HG03025 (cell line): ENCODE results near the gene HPSE2.

Experiments
- ATAC-seq: cut with Tn5 transposase; IDR thresholded peaks from one replicate; pipeline ENCODE4 v1.9.1; 2021; ENCODE audit warnings: mild to moderate bottlenecking, moderate library complexity; ENCODE audit not compliant: unreplicated experiment, low FRiP score

HPSE2 gene

DNA sequence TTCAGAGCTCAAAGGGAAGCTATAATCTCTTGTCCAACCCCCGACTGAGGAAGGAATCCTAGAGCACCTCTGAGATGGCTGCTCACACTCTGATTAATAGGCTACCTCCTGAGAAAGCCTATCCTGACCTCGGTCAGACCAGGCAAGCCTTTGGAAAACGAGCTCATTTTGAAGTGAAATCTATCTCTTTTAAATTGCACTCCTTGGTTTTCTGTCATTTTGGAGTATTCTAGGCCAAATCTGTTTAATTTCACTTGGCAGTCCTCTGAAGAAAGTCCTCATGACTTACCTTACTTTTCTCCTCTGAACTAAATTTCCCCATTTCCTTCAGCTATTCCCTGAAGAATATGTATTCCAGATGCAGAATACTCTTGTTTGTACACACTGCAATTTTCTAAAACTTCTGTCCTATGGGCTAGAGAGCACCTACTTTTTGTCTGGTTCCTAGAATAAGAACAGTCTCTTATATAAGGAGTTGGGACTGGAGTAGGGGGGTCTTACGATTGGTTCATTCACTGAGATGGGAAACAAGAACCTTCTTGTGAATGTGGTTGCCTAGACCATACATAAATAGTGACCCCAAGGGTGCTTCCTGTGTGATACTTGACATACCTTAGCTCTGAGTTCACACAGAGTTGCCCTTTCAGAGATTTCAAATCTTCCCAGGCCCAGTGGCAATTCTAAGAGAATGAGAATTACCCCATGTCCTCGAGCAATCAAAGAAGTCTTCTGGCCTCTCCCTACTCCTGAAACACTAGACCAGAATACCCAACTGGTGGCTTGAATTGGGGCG, 757.0 kb downstream of the HPSE2 start:
- ATAC-seq = no peak

DNA sequence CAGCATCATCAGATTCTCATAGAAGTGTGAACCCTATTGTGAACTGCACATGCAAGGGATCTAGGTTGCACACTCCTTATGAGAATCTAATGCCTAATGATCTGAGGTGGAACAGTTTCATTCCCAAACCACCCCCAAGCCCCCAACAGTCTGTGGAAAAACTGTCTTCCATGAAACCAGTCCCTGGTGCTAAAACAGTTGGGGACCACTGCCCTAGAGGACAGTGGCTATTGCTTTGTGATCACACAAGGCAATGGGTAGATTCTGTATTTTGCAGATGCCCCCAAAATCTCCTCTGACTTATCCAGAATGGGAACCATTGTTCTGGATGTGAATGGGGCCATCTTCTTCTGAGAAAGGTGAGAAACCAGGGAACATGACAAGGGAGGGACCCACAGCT, 757.8 kb downstream of the HPSE2 start:
- no peak for ATAC-seq

DNA sequence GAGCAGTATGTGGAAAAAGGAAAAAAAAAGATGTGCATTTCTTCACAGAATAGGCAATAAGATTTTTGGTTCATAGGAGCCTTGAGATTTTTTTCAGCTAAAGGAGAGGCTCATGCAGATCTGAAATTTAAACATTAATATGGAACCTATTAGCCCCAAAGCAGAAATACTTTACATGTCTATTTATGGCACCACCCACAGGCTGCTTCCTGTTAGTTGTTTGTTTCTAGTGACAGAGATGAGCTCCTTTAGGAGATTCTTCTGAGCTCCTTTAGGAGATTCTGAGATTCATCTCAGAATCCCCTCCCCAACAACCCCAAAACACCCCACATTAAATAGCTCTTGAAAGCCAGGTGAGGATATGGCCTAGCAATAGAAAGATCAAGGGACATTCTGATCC, 761.0 kb downstream of the HPSE2 start:
- peak; percentile 59 for ATAC-seq

DNA sequence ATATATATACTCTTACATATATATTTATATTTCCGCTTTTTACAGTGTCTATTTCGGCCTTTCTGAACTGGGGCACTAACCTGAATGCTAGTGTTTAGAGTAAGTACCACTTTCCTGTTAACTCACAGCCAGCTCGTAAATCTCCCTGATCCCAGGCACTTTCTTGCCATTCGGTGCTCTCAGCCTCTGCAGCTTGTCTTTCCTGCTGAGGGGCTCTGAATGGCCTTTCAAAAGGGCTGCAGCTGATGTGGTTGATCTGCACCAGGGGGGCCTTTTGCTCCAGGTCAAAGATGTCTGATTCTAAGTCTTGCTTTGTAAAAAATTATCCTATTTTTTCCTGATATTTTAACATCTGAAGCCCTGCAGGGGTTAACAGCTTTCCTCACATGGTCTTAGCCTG, 763.5 kb downstream of the HPSE2 start:
- no peak for ATAC-seq

DNA sequence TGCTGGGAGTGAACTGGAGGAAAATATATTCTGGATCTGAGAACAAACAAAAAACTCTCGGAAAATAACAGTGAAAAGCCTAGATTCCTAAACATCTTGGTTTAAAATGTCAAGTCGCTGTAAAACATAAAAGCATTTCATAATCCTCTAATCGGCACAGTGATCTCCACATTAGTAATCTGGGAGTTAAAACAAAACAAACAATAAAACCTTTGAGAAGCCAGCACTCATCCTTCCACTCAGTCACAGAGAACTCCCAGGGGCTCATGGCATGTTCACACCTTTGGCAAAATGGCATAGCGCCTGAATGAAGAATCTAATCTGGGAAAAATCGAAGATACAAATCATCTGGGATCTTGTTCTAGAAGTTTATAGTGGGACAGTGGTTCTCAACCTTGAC, 764.8 kb downstream of the HPSE2 start:
- ATAC-seq = no peak

DNA sequence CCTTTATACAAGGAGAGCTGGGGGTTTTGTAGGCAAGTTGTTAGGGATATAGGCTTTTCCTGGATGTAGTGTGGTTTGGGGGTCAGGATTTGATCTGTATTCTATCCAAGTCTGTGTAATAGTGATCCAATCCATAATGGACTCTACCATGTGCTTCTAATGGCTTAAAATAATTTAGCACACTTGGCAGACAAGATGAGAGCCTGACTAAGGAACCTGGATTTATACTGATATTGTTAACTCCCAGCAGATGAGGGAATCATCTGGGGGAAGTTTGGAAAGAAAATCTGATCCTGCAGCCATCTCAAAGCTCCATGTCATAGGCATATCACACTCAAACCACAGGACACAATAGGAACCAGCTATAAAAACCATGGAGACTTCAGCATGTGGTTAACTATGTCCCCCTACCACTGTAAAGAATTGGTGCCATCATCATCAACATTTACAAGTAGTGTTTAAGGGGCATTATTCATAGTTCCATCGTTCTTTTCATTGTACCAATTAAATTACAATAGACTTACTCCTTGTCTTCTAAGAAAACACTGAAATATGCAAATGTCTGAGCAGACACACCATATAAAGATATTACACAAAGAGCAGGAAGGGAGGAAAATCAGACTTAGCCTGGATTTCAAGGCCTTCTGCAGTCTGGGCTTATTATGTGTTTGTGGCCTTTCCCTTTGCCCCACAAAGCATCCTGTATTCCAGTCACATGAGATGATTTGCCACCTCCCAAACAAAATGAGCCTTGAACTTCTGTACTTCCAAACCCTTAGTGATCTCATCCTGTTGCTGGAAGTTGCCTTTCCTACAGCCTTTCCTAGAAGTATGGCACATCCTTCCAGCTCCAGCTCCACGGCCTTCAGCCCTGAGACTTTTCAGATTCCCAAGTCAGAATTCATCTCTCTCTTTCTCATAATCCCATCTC, 766.4 kb downstream of the HPSE2 start:
- ATAC-seq = no peak

DNA sequence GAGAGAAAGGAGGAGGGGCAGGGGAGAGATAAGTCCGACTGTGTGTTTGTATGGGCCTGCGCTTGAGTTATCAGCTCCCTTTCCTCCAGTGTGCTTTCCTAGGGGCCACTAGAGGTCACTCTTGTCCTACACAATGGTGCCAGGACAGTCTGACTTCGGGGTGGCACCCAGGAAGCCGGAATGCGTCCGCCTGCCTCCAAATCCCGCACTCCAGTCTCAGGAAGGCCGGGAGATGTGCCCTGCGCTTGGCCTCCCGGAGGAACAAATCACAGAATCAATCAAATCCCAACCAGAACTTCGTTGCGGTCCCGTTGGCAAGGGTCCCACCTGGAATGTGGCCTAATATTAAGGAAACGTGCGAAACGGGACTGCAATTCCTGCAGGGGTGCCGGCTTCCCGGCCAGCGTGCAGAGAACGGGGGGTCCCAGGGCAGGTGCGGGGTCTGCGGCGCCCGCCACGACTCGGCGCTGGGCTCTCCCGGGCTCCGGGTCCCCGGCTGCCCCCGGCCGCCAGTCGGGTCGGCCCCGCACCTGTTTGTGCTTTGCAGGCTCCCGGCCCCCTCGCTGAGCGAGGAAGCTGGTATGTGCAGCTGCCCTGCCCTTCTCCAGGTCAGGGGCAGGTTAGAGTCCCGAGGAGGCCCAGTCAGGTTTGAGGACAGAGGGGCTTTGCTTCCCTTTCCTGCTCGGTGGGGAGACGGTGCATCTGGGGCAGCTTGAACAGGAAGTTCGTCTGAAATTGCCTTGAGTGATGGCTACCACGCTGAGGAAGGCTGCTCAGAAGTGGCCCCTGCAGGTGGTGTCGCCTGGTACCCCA, 767.9 kb downstream of the HPSE2 start:
- peak; percentile 94 for ATAC-seq

DNA sequence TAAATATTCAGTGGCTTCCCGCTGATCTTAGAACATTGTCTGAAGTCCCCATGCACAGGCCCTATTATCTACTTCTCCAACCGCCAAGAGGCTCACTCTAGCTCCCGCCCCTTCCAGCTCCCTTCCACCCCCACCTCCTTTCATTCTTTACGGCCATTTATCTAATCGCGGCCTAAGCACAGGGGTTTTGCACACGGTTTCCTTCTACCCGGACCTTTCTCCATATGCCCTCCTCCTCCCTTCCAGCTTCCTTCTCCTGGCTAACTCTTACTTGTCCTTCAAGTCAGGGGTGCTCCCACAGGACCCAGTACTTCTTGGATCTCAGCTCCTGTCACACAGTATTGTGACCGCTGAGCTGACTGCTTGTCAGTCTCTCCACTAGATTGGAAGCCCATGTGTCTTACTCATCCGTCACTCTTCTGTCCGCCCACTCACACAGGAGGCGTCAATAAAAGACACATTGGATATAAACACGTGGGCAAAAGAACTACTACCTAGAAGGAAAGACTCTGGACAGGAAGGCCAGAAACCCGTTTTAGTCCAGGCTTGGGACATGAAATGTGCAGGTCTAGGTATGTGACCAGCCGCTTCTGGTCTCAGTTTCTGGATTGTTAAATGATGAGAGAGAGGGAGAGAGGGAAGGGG, 768.7 kb downstream of the HPSE2 start:
- ATAC-seq = no peak

DNA sequence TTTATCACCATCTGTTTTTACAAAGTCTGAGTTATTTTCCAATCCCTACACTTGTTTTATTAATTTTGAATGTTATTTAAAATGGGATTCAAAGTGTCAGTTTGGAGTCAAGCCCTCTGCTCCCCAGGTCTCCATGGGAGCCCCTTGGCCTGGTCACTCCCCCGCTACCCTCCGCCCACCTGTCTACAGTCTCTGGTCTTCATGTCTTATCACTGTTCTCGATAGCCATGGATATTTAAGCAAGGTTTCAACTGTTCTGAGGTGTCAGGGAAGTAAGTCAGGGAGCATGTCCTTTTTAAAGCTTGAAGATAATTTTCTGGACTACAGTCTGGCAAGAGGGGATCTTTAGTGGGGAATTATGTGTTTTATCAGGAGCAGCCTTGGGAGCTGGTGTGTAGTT, 769.8 kb downstream of the HPSE2 start:
- no peak for ATAC-seq

DNA sequence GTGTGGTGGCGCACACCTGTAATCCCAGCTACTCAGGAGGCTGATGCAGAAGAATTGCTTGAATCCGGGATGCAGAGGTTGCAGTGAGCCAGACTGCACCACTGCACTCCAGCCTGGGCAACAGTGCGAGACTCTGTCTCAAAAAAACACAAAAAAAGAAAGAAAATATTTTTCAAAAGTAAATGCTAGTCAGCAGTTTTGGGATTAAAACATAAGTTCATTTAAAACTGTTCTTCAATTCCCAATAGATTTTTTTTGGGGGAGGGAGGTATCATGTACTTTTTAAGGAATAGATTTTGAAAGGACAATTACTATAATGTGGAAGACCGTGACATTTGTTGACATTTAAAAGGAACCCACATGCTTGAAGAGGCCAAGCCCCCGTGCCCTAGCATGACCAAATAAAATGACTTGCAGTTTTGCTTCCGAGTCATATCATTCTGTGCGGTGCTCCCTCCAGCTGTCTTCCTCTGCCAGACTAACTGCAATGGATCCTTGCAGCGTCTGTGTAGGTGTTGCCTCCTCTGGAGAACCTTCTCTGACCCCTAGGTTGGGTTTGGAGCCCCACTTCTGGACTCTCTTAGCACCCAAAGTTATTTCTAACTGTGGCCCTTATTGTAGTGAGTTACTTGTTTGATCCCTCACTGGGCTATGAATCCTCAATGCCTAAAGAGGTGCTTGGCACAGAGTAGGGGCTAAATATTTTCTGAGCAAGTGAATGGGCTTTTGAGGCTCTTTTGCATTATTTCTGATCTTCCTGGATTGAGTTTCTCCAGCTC, 771.5 kb downstream of the HPSE2 start:
- no peak for ATAC-seq

DNA sequence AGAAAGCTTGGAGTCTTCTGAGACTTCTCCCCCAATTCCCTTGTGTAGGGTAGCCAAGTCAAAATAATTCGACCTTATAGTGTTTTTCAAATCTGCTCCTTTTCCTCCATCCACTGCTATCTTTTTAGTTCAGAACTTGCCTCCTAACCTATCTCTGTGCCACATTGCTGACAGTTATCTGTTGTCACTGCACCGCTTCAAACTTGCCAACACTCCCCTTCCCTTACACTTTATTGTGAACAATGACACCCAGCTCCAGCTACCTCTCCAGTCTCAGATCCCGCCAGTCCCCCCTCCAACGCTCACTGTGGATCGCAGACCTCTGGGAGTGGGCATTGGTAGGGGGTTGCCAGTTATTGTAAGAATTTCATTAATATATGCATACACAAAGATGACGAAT, 772.6 kb downstream of the HPSE2 start:
- ATAC-seq = no peak

DNA sequence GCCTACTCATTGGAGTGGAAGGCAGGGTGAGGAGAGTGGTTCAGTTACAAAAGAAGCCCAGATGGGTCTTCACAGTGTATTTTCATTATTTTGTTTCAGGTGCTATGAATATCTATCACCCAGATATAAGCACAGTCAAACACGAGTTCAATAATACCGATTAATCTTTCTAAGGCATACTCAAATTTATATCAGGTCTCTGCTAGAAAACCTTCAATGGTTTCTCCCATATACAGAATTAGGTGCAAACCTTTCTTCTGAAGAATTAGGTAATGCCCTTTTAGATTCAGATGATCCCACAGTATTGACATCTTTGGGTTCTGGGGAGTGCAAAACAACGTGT, 774.2 kb downstream of the HPSE2 start:
- ATAC-seq = no peak

DNA sequence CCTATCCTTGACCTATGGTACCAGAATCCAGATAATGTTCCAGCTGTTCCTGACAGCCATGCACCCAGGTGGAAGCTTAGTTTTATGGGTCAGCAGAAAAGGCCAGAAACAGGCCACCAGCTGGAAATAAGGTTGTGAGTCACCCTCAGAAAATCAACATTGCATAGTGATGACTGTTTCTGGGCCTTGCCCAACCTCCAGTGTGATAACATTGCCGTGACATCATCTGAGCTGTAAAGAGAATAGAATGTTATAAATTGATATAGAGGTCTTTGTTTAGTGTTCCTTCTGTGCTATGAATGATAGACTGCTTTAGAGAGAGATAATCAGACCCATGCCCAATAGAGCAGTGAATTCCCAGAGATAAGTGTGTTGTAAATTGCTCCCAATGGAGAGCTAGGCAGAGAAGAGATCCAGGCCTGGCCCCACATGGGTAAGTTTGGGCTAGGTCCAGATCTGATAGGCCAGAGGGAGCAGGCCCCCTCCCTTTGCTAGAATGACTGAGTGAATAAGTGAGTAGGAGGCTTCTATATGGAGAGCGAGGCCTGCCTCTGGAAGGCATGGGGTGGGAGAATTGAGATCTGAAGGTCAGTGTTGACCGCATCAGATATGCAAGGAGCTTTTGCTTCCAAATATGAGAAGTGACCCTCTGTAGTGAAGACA, 774.7 kb downstream of the HPSE2 start:
- no peak for ATAC-seq

DNA sequence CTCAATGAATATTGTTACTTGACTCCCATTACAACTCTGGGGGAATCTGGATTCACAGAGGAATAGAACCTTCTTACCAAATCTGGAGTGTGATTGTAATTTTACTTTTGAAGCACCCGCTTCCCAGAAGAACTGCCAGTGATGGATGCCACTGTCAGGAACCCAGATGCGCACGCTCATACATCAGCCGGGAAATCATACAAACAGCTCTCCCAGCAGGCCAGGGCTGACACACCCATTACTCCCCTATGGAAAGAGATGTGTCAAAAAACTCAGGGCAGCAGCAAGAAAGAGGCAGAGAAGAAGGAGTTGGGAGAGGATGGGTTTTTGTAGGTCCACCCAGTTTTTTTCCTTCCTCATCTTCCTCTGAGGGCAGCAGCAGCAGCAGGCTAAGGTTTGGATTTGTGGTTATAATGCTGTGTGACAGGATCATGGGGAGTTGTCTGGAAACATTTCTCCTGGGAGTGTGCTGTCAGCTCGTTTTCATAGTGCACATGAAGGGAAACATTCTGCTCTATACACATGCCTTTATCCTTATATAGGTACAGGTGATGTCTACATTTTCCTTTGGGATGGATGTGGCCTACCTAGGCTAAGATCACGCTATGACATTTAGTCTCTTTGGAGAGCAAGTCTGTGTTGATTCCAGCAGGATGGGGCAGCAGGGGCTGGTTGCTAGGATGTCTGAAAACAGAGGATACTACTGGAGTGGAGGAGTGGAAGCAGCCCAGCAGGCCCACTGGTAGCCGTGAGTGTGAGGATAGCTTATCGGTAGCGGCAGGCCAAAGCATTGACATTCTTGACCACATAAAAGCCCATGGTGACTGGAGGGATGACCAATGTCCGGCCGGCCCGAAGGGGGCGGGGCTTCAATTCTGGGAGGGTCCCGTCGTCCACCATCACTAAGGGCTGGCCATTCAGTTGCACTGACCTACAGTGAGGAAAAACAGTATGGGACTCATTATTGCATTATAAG, 776.6 kb downstream of the HPSE2 start:
- ATAC-seq = no peak

DNA sequence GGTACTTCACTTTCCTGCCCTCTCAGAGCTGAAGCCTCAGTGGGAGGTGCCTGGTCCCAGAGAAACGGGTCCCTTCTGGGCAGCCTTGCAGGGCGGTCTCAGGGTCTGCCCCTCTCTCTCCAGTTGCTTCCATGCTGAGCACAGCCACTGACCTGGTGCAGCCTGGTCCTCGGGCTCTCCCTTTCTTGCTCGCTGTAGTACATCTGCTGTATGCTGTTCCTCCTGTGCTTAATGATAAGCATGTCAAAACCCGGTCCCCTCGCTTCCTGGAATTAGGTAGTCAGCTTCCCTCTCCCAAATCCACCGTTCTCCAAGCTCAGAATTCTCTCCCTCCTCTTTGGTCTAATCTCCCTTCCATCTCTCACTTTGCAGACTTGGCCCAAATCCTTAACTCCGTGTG, 777.9 kb downstream of the HPSE2 start:
- ATAC-seq = no peak

DNA sequence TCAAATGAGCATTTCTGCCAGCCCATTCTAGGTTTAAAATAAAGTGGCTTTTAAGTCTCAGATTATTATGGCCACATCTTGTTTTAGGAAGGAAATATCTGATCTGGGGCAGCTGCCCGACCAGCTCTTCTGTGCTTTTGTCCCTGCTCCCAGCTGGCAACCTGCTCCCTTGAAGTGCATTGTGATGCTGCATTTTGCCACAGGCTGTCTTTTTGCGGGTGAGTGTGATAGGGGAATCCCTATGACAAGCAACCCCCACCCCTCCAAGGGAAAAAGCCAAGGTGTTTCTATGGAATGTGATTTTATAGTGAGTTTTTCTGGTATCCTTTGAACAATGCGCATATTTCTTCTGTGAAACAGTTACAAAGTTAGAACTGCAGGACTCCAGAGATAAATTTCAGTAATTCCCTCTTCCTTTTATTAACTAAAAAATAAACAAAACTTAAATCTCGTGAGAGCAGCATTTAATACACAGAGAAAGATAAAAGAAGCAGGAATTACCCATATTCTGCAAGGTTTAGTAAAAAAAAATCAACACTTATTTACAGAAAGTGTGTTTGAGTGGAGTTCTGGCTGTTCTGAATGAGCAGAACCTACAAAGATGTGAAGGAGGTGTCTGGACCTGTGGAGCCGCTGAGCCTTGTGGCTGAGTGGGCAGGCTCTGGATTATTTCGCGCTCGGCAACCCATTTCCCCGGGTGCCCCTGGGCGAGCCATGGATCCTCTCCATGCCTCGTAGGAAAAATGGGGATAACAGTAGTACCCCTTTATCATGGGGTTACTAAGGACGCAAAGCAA, 778.8 kb downstream of the HPSE2 start:
- ATAC-seq = no peak

DNA sequence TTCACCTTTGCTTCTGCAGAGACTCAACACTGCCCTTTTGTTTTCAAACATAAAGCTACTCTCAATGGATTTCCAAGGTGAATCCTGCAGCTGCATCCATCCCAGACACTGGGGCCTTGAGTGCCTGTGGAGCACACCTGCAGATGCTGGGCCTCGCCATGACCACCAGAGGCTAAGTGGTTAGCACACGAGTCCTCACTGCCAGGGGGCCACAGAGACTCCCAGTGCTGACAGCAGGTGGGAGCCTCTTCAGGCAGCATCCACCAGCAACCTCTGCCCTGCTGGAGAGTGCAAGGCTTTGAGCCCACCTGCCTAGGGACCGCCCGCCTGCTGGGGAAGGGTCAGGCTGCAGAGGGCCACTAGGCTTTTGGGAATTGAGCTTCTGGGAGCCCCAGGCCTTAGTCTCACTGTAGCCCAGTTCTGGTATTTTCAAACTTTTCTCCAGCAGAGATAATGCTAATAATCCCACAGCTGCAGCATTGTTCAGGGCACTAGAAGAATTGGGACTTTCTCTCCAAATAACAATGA, 779.5 kb downstream of the HPSE2 start:
- ATAC-seq = no peak
